ENCODE data around the gene TNNT3.

TNNT3 gene

DNA sequence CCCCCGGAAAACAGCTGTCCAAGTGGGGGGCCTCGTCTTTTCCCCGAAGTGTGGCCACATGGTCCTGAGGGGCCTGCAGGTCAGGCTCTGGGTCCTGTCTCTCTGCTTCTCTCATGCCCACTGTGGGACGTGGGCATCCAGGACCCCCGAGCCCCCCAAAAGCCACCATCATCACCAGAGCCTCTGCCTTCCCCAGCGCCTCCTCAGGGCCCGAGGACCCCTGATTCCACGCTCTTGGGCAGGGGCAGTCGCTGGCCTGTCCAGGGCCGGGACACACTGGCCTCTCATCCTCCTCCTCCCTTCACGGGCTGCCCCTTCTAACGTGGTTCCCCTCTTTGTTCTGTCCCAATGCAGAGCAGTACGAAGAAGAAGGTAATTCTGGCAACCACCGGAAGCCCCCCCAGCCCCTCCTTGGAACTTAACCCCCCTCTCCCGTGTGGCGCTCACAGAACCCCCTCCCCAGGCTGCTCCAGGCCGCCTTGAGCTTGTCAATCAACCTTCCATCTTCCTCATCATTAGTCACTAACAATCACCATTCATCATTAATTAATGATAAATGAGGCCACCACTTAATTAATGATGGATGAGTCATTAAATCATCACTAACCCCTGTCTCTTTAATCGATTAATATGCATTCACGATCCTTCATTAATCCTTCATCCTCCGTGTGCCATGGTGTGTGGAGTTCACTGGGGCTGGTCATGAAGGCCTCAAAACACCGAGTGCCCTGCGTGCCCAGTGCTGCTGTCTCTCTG is 3.9 kb downstream of the TNNT3 start:
- DNase-seq = no peak

DNA sequence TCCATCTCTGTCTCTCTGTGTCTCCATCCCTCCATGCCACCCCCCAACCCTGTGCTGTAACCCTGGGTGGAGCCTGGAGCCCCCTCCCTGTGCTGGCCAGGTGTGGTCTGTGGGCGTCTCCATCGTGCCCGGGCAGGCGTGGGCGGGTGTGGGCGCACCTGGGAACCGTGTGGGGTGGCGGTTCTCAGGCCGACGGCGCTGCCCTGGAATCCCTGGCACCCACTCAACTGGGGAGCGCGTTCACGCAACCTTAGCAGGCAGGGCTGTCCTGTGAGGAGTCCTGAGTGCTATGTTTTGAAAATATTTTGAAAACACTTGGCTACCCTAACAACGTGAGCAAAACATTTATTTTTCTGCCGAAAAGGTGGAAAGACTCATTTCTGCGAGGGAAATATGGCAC is 4.7 kb downstream of the TNNT3 start:
- DNase-seq = no peak

- no peak for DNase-seq
These were observed 5.3 kb downstream of the TNNT3 start for GRCh38 chr11:1924646-1925372.

- DNase-seq = no peak
These were observed 6.1 kb downstream of the TNNT3 start for GRCh38 chr11:1925373-1926155.

DNA sequence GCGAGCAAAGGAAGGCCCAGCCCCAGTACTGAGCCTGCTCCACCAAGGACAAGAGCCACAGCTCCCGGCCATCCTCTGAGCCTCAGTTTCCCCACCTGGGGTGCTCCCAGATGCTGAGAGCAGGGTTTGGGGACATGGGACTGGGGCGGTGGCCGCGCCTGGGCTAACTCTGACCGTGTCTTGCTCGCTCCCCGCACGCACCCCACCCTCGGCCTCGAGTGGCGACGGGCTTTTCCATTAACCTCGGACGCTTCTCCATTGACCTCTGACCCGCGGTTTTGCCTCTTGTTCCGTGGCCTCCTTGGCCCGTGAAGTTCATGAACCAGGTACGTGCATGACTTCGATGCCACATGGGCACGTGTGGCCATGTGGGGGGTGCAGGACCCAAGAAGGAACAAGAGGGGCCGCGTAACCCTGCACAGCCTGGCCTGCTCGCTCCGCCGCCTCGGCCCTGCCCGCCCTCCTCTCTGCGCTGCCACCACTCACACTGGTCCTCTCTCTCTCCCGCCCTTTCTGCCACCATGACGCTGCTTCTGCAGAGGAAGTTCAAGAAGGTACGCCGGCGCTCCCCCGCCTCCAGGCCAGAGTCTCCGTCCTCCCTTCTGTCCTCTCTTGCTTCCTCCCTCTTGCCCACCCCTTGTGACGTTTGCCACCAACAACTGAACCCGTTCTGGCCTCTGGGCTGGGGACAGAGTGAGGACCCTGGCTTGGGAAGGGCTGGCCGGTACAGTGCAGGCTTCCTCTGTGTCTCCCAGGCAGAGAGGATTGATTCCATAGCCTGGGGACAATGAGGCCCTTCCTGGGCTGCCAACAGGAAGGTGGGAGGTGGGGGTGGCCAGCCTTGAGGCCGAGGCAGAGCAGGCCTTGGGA is 6.9 kb downstream of the TNNT3 start:
- DNase-seq = no peak

- DNase-seq = no peak
These were observed 7.7 kb downstream of the TNNT3 start for GRCh38 chr11:1927026-1927847.

DNA sequence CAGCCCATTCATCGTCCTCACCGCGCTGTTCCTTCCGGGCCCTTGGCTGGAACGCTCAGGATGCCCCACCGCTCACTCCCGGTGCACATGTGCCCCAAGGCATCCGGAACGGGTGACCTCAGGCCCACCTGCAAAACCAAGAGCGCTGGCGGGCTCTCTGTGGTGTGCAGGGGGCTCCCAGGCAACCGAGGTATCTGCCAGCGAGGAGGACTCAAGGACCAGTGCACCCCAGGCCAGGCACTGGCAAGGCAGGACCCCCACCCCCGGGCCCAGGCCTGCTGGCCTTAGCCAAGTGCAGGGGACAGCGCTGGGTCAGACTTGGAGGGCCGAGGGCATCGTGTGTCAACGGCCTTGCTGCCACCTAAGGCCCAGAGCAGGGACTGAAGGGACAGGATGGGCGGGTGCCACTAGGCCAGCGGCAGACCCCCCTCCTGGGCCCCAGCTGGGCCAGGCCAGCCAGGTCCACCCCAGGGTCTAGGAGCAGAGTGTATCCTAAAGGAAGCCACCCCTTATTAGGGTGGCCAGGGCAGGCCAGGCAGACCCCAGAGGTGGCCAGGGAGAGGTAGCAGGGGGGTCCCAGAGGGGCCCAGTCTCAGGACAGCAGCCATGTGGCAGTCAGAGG is 8.5 kb downstream of the TNNT3 start:
- no peak for DNase-seq

DNA sequence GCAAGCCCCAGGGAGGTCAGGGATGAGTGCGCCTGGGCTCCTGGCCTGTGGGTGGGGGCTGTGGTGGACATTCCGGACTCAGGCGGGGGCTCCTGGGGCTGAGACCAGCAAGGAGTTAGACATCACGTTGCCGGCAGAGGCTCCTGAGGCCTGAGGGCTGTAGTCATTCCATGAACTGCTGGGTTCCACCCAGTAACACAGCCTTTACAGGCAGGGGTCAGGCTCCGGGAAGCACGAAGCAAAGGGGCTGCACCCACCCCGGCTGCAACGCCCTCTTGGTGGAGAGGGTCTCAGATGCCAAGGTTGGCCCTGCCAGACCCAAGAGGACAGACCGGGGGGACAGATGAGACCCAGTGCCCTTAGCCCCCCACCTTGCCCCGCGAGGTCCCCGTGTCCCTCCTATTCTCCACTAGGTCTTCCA is 9.0 kb downstream of the TNNT3 start:
- DNase-seq = no peak

- DNase-seq = no peak
These were observed 9.5 kb downstream of the TNNT3 start for GRCh38 chr11:1928891-1929541.

GRCh38 chr11:1929621-1930461 is 10.3 kb downstream of the TNNT3 start:
- DNase-seq = no peak

DNA sequence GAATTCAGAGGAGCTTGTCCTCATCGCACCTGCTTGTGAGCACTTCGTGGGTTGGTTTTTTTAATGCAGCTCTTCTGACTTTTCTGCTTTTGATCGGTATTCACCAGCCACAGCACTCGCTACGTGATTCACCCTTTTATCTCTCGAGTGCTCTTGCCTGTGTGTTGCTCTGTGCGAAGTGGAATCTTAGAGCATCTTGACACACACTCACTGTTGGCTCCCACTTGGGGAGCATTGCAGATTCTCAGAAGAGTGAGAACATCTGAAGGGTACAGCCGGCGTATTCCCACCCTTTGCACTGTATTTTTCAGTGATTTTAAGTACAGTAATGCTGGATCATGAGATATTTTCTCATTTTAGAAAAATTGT is 10.9 kb downstream of the TNNT3 start:
- peak; percentile 10 for DNase-seq

DNA sequence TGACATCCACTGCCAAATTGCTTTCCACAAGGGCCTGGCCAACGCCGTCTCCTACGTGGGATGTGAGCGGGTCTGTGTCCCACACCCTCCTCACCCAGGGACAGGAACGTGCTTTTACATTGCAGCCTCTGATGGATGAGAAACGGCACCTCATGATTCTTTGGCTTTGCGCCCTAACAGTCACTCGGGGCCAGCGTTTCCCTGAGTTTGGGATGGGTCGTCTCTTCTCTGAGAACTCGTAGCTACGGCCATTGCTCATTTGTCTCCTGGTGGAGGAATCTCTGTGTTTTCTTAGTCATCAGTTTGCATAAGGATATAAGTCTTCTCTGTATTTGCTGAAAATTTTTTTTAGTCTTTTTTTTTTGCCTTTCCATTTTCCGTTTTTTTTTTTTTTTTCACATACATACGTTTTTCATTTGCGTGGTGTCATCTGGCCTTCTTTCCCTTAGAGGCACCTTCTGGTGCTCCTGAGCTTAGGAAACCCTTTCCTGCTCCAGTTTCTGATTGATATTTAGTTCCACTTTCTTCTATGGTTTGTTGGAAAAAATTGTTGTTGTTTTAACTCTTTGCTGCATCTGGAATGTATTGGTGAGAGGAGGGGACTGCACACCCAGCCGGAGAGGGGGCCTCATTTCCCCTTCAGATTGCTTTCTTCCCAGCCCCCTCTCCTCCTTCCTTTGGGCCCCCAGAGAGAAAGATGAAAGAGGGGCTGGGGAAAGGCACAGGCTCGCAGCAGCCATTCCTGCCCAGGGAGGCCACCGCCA is 12.0 kb downstream of the TNNT3 start:
- DNase-seq = peak; percentile 67

GRCh38 chr11:1932105-1932480 is 12.6 kb downstream of the TNNT3 start:
- DNase-seq = no peak

DNA sequence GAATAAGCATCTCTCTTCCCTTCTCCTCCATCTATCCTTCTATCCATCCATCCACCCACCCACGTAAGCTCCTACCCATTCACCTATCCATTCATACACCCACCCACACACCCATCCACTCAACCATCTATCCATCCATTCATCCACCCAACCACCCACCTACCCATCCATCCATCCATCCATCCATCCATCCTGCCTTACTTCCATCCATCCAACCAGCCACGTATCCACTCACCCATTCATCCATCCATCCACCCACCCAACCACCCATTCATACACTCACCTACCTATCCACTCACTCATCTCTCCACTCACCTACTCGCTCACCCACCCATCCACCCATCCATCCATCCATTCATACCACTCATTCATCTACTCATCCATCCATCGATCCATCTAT is 13.2 kb downstream of the TNNT3 start:
- DNase-seq = no peak

DNA sequence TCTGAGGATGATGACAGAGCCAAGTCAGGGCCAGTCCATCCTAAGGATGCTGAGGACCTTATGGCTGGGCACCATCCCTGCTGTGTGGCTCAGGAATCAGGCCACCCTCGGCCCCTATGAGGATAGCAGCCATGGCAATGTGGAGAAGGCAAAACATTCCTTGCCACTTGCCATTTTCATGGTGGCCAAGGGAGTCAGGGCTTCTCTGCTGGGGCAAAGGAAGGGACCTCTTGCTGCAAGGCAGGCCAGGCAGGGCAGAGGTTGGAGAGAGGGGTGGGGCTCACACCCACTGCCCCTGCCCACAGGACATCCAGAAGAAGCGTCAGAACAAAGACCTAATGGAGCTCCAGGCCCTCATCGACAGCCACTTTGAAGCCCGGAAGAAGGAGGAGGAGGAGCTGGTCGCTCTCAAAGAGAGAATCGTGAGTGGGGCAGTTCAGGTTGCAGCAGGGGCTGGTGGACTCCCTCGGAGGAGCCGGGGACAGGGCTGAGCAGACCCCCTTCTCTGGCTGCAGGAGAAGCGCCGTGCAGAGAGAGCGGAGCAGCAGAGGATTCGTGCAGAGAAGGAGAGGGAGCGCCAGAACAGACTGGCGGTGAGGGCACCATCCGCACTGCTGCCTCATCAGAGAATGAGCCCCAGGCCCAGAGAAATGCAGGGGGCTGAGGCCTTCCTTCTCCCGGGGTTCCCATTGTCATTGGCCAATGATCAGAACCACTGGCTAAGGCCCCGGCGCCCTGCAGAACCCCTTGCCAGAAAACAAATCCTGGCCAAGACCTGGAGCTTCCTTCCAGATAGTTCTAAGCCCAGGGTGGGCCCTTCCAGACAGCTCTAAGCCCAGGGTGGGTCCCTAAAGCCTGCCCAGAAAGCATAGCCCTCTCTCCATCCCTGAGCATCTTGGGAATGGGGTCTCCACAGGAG is 14.2 kb downstream of the TNNT3 start:
- DNase-seq = no peak

- DNase-seq = no peak
These were observed 15.0 kb downstream of the TNNT3 start for GRCh38 chr11:1934335-1935155.
